HEK293 (cell line): ENCODE data around the gene CPNE4.

Experiments
- TRIM28 ChIP-seq: IDR thresholded peaks from 2 replicates; pipeline ENCODE4 v1.6.1; 2011; ENCODE audit warnings: low read length, control low read depth, borderline replicate concordance
- ZBTB1 ChIP-seq: fragments of 450-650 bp; formaldehyde crosslinking; IDR thresholded peaks from 2 replicates; pipeline ENCODE4 v1.5.1; 2016; ENCODE audit warnings: missing biosample characterization, missing genetic modification characterization
- ZBTB7A ChIP-seq: fragments of 450-650 bp; formaldehyde crosslinking; IDR thresholded peaks from 2 replicates; pipeline ENCODE4 v1.5.1; 2016; ENCODE audit warnings: low read depth, missing biosample characterization, missing genetic modification characterization
- ZNF133 ChIP-seq: fragments of 450-650 bp; formaldehyde crosslinking; IDR thresholded peaks from 2 replicates; pipeline ENCODE4 v1.5.1; 2016; ENCODE audit warnings: missing biosample characterization, missing genetic modification characterization
- ZNF140 ChIP-seq: fragments of 450-650 bp; formaldehyde crosslinking; IDR thresholded peaks from 2 replicates; pipeline ENCODE4 v1.5.1; 2016; ENCODE audit warnings: missing biosample characterization, missing genetic modification characterization
- ZNF184 ChIP-seq: fragments of 450-650 bp; IDR thresholded peaks from 2 replicates; pipeline ENCODE4 v1.5.1; 2018; ENCODE audit warnings: missing biosample characterization, mild to moderate bottlenecking, missing genetic modification characterization
- ZNF24 ChIP-seq: fragments of 450-650 bp; formaldehyde crosslinking; IDR thresholded peaks from 2 replicates; pipeline ENCODE4 v1.5.1; 2016; ENCODE audit warnings: missing biosample characterization, missing genetic modification characterization
- ZNF521 ChIP-seq: fragments of 450-650 bp; formaldehyde crosslinking; IDR thresholded peaks from 2 replicates; pipeline ENCODE4 v1.5.1; 2017; ENCODE audit warnings: missing biosample characterization, mild to moderate bottlenecking, missing genetic modification characterization
- TF ChIP-seq, protein P1 (sequence below): fragments of 450-650 bp; formaldehyde crosslinking; IDR thresholded peaks from 2 replicates; pipeline ENCODE4 v1.5.1; 2016; ENCODE audit warnings: missing biosample characterization, missing genetic modification characterization
- TF ChIP-seq, protein P2 (sequence below): fragments of 450-650 bp; formaldehyde crosslinking; IDR thresholded peaks from 2 replicates; pipeline ENCODE4 v1.5.1; 2016; ENCODE audit warnings: missing biosample characterization, missing genetic modification characterization
- TF ChIP-seq, protein P3 (sequence below): fragments of 450-650 bp; formaldehyde crosslinking; IDR thresholded peaks from 2 replicates; pipeline ENCODE4 v1.5.1; 2016; ENCODE audit warnings: missing biosample characterization, missing genetic modification characterization
- TF ChIP-seq, protein P4 (sequence below): fragments of 450-650 bp; formaldehyde crosslinking; IDR thresholded peaks from 2 replicates; pipeline ENCODE4 v1.5.1; 2016; ENCODE audit warnings: missing biosample characterization, missing genetic modification characterization, borderline replicate concordance

DNA sequence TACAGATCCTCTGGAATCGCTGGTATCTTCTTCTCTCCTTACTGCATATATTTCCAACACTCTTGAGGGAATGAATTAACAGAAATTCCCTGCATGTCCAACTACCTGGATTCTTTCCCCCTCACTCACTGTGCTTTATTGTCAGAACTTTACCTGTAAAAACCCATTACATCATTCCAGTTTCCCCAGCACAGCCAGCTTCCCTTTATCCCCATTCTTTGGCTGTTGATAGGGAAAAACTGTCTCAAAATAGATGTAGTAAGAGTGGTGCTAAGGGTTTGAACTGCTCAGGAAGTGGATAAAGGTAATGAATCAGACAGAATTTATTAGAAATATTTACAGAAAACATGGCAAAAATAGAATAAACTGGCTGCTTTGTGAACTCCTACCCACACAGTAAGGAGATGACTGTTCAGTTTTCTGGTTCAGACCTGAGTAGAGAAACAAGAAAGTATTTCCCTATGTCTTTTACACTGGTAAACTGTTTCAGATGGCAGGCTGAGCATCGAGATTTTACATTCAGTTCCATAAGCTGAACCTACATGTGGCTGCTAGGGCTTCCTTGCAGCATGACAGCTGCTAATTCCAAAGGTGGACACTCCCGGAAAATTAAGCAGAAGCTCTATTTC, 188.4 kb downstream of the CPNE4 start:
- no peak for TF ChIP-seq ZNF521 (tag by site-specific recombination)
- no peak for TF ChIP-seq ZNF24 (tag by site-specific recombination)
- TF ChIP-seq, protein P1, sequence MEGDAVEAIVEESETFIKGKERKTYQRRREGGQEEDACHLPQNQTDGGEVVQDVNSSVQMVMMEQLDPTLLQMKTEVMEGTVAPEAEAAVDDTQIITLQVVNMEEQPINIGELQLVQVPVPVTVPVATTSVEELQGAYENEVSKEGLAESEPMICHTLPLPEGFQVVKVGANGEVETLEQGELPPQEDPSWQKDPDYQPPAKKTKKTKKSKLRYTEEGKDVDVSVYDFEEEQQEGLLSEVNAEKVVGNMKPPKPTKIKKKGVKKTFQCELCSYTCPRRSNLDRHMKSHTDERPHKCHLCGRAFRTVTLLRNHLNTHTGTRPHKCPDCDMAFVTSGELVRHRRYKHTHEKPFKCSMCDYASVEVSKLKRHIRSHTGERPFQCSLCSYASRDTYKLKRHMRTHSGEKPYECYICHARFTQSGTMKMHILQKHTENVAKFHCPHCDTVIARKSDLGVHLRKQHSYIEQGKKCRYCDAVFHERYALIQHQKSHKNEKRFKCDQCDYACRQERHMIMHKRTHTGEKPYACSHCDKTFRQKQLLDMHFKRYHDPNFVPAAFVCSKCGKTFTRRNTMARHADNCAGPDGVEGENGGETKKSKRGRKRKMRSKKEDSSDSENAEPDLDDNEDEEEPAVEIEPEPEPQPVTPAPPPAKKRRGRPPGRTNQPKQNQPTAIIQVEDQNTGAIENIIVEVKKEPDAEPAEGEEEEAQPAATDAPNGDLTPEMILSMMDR (tag by site-specific recombination): no peak
- TF ChIP-seq, protein P2, sequence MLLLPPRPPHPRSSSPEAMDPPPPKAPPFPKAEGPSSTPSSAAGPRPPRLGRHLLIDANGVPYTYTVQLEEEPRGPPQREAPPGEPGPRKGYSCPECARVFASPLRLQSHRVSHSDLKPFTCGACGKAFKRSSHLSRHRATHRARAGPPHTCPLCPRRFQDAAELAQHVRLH (tag by site-specific recombination): no peak
- no peak for TF ChIP-seq ZNF140 (tag by site-specific recombination)
- TF ChIP-seq ZNF133 (tag by site-specific recombination): no peak
- TF ChIP-seq ZBTB1 (tag by site-specific recombination): no peak
- no peak for TF ChIP-seq ZNF184 (tag by site-specific recombination)
- TF ChIP-seq, protein P3, sequence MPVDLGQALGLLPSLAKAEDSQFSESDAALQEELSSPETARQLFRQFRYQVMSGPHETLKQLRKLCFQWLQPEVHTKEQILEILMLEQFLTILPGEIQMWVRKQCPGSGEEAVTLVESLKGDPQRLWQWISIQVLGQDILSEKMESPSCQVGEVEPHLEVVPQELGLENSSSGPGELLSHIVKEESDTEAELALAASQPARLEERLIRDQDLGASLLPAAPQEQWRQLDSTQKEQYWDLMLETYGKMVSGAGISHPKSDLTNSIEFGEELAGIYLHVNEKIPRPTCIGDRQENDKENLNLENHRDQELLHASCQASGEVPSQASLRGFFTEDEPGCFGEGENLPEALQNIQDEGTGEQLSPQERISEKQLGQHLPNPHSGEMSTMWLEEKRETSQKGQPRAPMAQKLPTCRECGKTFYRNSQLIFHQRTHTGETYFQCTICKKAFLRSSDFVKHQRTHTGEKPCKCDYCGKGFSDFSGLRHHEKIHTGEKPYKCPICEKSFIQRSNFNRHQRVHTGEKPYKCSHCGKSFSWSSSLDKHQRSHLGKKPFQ (tag by site-specific recombination): no peak
- TF ChIP-seq TRIM28: no peak
- TF ChIP-seq, protein P4, sequence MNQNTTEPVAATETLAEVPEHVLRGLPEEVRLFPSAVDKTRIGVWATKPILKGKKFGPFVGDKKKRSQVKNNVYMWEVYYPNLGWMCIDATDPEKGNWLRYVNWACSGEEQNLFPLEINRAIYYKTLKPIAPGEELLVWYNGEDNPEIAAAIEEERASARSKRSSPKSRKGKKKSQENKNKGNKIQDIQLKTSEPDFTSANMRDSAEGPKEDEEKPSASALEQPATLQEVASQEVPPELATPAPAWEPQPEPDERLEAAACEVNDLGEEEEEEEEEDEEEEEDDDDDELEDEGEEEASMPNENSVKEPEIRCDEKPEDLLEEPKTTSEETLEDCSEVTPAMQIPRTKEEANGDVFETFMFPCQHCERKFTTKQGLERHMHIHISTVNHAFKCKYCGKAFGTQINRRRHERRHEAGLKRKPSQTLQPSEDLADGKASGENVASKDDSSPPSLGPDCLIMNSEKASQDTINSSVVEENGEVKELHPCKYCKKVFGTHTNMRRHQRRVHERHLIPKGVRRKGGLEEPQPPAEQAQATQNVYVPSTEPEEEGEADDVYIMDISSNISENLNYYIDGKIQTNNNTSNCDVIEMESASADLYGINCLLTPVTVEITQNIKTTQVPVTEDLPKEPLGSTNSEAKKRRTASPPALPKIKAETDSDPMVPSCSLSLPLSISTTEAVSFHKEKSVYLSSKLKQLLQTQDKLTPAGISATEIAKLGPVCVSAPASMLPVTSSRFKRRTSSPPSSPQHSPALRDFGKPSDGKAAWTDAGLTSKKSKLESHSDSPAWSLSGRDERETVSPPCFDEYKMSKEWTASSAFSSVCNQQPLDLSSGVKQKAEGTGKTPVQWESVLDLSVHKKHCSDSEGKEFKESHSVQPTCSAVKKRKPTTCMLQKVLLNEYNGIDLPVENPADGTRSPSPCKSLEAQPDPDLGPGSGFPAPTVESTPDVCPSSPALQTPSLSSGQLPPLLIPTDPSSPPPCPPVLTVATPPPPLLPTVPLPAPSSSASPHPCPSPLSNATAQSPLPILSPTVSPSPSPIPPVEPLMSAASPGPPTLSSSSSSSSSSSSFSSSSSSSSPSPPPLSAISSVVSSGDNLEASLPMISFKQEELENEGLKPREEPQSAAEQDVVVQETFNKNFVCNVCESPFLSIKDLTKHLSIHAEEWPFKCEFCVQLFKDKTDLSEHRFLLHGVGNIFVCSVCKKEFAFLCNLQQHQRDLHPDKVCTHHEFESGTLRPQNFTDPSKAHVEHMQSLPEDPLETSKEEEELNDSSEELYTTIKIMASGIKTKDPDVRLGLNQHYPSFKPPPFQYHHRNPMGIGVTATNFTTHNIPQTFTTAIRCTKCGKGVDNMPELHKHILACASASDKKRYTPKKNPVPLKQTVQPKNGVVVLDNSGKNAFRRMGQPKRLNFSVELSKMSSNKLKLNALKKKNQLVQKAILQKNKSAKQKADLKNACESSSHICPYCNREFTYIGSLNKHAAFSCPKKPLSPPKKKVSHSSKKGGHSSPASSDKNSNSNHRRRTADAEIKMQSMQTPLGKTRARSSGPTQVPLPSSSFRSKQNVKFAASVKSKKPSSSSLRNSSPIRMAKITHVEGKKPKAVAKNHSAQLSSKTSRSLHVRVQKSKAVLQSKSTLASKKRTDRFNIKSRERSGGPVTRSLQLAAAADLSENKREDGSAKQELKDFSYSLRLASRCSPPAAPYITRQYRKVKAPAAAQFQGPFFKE: no peak
- no peak for TF ChIP-seq ZBTB7A (tag by site-specific recombination)
